Activated CD8-positive, alpha-beta T cell treated with anti-CD3 and anti-CD28 coated beads, Interleukin-2, amount 10 ng/mL, durations not matched to agents 7 days and 5 days (primary cell): ENCODE results near the gene ZEB1. TPM values are rescaled to one million over a fixed set of nuclear protein-coding genes. Genes with fewer than 3 reads are reported as not detected.
"Not testable (repeated sequence)": the region's sequence is repeated elsewhere in the genome, so short reads cannot be mapped to it uniquely, and the experiment has no call there.

ENCODE experiments used
- ATAC-seq: fragments of 150-1000 bp; cut with Tn5 transposase; one replicate; pipeline ENCODE4 v1.10.0; 2021; ENCODE audit warnings: moderate library complexity
- CTCF ChIA-PET: fragments of 350-600 bp; sonication (Branson Sonifier 250); formaldehyde crosslinking; loops from one replicate; lab custom pipeline; 2021; ENCODE audit warnings: antibody characterized with exemption; lab: Charles Lee
- POLR2A ChIA-PET: fragments of 350-600 bp; sonication (Branson Sonifier 250); formaldehyde crosslinking; loops from one replicate; lab custom pipeline; 2021; ENCODE audit warnings: antibody characterized with exemption; lab: Charles Lee
- DNase-seq: peaks from one replicate; pipeline ENCODE4 v3.0.0-alpha.2; 2020
- H3K27ac Mint-ChIP-seq: one replicate; pipeline ENCODE4 v1.8.0; 2021; ENCODE audit warnings: mild to moderate bottlenecking, mixed read lengths
- H3K27me3 Mint-ChIP-seq: one replicate; pipeline ENCODE4 v1.8.0; 2021; ENCODE audit warnings: low read depth, mixed read lengths
- H3K36me3 Mint-ChIP-seq: one replicate; pipeline ENCODE4 v1.8.0; 2021; ENCODE audit warnings: low read depth, mixed read lengths
- H3K4me1 Mint-ChIP-seq: one replicate; pipeline ENCODE4 v1.8.0; 2021; ENCODE audit warnings: low read depth, mixed read lengths
- H3K4me3 Mint-ChIP-seq: one replicate; pipeline ENCODE4 v1.8.0; 2021; ENCODE audit warnings: mild to moderate bottlenecking, mixed read lengths
- H3K9me3 Mint-ChIP-seq: one replicate; pipeline ENCODE4 v1.8.0; 2022; ENCODE audit warnings: mixed read lengths; ENCODE audit not compliant: insufficient read depth
- total RNA-seq, 2 experiments: library from RNA; stranded (reverse); gene quantifications; one replicate each; pipeline ENCODE4 v1.2.3, GENCODE V29; 2021

The ZEB1 gene
- total RNA-seq, 2 experiments from 2014 or later, result 38.3 to 39.3 TPM

- Mint-ChIP-seq H3K27ac (no peak overlapping the region), H3K4me1 (no peaks in the 10 kb centered on the region)
- CTCF ChIA-PET, result no interaction called here
Measured at GRCh38 chr10:31520986-31521831, 202.2 kb downstream of the ZEB1 start.

GRCh38 chr10:31522820-31523219, 203.8 kb downstream of the ZEB1 start:
- Mint-ChIP-seq H3K9me3 (no peaks in the 10 kb centered on the region), H3K27me3 (no peaks in the 10 kb centered on the region), H3K36me3 (peaks cover 51% of the 10 kb centered on the region), H3K4me1 (no peaks in the 10 kb centered on the region), H3K4me3 (no peak overlapping the region), H3K27ac (no peak overlapping the region)
- ATAC-seq, result no peak
- POLR2A ChIA-PET, result no interaction called here
- CTCF ChIA-PET, result no interaction called here
- DNase-seq, result no peak

More at GRCh38 chr10:31520986-31521831, 202.2 kb downstream of the ZEB1 start:
- DNase-seq (no peak), ATAC-seq (no peak)
- Mint-ChIP-seq H3K27me3 (no peaks in the 10 kb centered on the region), H3K36me3 (peaks cover 47% of the 10 kb centered on the region), H3K9me3 (no peaks in the 10 kb centered on the region), H3K4me3 (no peak overlapping the region)
- POLR2A ChIA-PET, result no interaction called here

- H3K36me3 Mint-ChIP-seq, result peaks cover 49% of the 10 kb centered on the region
- H3K9me3 Mint-ChIP-seq, result no peaks in the 10 kb centered on the region
- no peak overlapping the region for H3K27ac Mint-ChIP-seq
- no peaks in the 10 kb centered on the region for H3K27me3 Mint-ChIP-seq
- ChIA-PET CTCF (interaction anchor here (1.0 to 1.6 kb wide), 2 partner anchors 9 to 33 kb away, joined by 4 read pairs; no protein-coding TSS in a partner anchor), POLR2A (no interaction called here)
- no peak for DNase-seq
- no peak for ATAC-seq
- no peak overlapping the region for H3K4me3 Mint-ChIP-seq
- no peaks in the 10 kb centered on the region for H3K4me1 Mint-ChIP-seq
Measured at GRCh38 chr10:31524460-31524859, 205.4 kb downstream of the ZEB1 start.

GRCh38 chr10:31526178-31526577, 207.2 kb downstream of the ZEB1 start:
- H3K27me3 Mint-ChIP-seq, result no peaks in the 10 kb centered on the region
- H3K4me1 Mint-ChIP-seq, result no peaks in the 10 kb centered on the region
- no peak overlapping the region for H3K4me3 Mint-ChIP-seq
- peaks cover 38% of the 10 kb centered on the region for H3K36me3 Mint-ChIP-seq
- ATAC-seq (no peak), DNase-seq (no peak)
- ChIA-PET CTCF (no interaction called here), POLR2A (no interaction called here)
- H3K27ac Mint-ChIP-seq, result no peak overlapping the region
- H3K9me3 Mint-ChIP-seq, result no peaks in the 10 kb centered on the region

GRCh38 chr10:31526681-31527080, 207.7 kb downstream of the ZEB1 start:
- Mint-ChIP-seq H3K4me3 (no peak overlapping the region), H3K27me3 (peaks cover under 1% of the 10 kb centered on the region), H3K4me1 (no peaks in the 10 kb centered on the region), H3K36me3 (peaks cover 33% of the 10 kb centered on the region), H3K9me3 (no peaks in the 10 kb centered on the region), H3K27ac (no peak overlapping the region)
- DNase-seq (no peak), ATAC-seq (no peak)
- ChIA-PET POLR2A (no interaction called here), CTCF (no interaction called here)

GRCh38 chr10:31528831-31529230, 209.8 kb downstream of the ZEB1 start:
- no peaks in the 10 kb centered on the region for H3K9me3 Mint-ChIP-seq
- peaks cover 2% of the 10 kb centered on the region for H3K27me3 Mint-ChIP-seq
- ATAC-seq (no peak), DNase-seq (no peak)
- no peak overlapping the region for H3K4me3 Mint-ChIP-seq
- peaks cover 23% of the 10 kb centered on the region for H3K36me3 Mint-ChIP-seq
- CTCF ChIA-PET, result no interaction called here
- H3K27ac Mint-ChIP-seq, result no peak overlapping the region
- POLR2A ChIA-PET, result no interaction called here
- H3K4me1 Mint-ChIP-seq, result no peaks in the 10 kb centered on the region

GRCh38 chr10:31536302-31536701, 217.3 kb downstream of the ZEB1 start:
- POLR2A ChIA-PET, result interaction anchor here (0.6 kb wide), 1 partner anchor 16 kb away, joined by 3 read pairs; no protein-coding TSS in a partner anchor
- no peaks in the 10 kb centered on the region for H3K9me3 Mint-ChIP-seq

GRCh38 chr10:31549896-31550295, 230.9 kb downstream of the ZEB1 start:
- ChIA-PET CTCF (no interaction called here), POLR2A (no interaction called here)
- Mint-ChIP-seq H3K4me1 (no peaks in the 10 kb centered on the region), H3K36me3 (no peaks in the 10 kb centered on the region), H3K27ac (no peak overlapping the region), H3K4me3 (no peak overlapping the region), H3K27me3 (no peaks in the 10 kb centered on the region), H3K9me3 (no peaks in the 10 kb centered on the region)
- no peak for ATAC-seq
- DNase-seq, result no peak

More at GRCh38 chr10:31536302-31536701, 217.3 kb downstream of the ZEB1 start:
- peaks cover 22% of the 10 kb centered on the region for H3K27me3 Mint-ChIP-seq
- no peak for ATAC-seq
- no peaks in the 10 kb centered on the region for H3K36me3 Mint-ChIP-seq
- H3K27ac Mint-ChIP-seq, result no peak overlapping the region
- no peak overlapping the region for H3K4me3 Mint-ChIP-seq
- H3K4me1 Mint-ChIP-seq, result no peaks in the 10 kb centered on the region
- CTCF ChIA-PET, result no interaction called here
- DNase-seq, result no peak

- H3K9me3 Mint-ChIP-seq, result peaks cover 25% of the 10 kb centered on the region
- POLR2A ChIA-PET, result no interaction called here
- H3K27ac Mint-ChIP-seq, result no peak overlapping the region
- no peaks in the 10 kb centered on the region for H3K4me1 Mint-ChIP-seq
- H3K36me3 Mint-ChIP-seq, result peaks cover 2% of the 10 kb centered on the region
- DNase-seq (no peak), ATAC-seq (no peak)
- no peaks in the 10 kb centered on the region for H3K27me3 Mint-ChIP-seq
- H3K4me3 Mint-ChIP-seq, result no peak overlapping the region
- CTCF ChIA-PET, result no interaction called here
Measured at GRCh38 chr10:31554556-31554955, 235.5 kb downstream of the ZEB1 start.

- H3K9me3 Mint-ChIP-seq, result peaks cover 32% of the 10 kb centered on the region
- H3K4me3 Mint-ChIP-seq, result no peak overlapping the region
- no peak for DNase-seq
- no peak for ATAC-seq
- peaks cover 12% of the 10 kb centered on the region for H3K27me3 Mint-ChIP-seq
- H3K27ac Mint-ChIP-seq, result no peak overlapping the region
- CTCF ChIA-PET, result no interaction called here
- peaks cover 2% of the 10 kb centered on the region for H3K36me3 Mint-ChIP-seq
- POLR2A ChIA-PET, result interaction anchor here (1.0 kb wide), 1 partner anchor 14 kb away, joined by 3 read pairs; no protein-coding TSS in a partner anchor
- H3K4me1 Mint-ChIP-seq, result no peaks in the 10 kb centered on the region
Measured at GRCh38 chr10:31557854-31558253, 238.8 kb downstream of the ZEB1 start.

GRCh38 chr10:31568252-31568861, 249.3 kb downstream of the ZEB1 start:
- H3K9me3 Mint-ChIP-seq, ATAC-seq, DNase-seq, CTCF ChIA-PET, H3K4me3 Mint-ChIP-seq, POLR2A ChIA-PET, H3K27ac Mint-ChIP-seq, H3K36me3 Mint-ChIP-seq, H3K4me1 Mint-ChIP-seq: not testable (repeated sequence)
- peaks cover 18% of the 10 kb centered on the region for H3K27me3 Mint-ChIP-seq

- CTCF ChIA-PET, result no interaction called here
- H3K9me3 Mint-ChIP-seq, result no peaks in the 10 kb centered on the region
- H3K27ac Mint-ChIP-seq, result no peak overlapping the region
- DNase-seq (no peak), ATAC-seq (no peak)
- H3K4me1 Mint-ChIP-seq, result no peaks in the 10 kb centered on the region
- no peak overlapping the region for H3K4me3 Mint-ChIP-seq
- no peaks in the 10 kb centered on the region for H3K36me3 Mint-ChIP-seq
- peaks cover 11% of the 10 kb centered on the region for H3K27me3 Mint-ChIP-seq
- POLR2A ChIA-PET, result no interaction called here
Measured at GRCh38 chr10:31574577-31574976, 255.6 kb downstream of the ZEB1 start.
